RWPE2 (cell line): ENCODE measurements around the gene VIL1.

Experiments used
- ATAC-seq: fragments of 200-7000 bp; cut with Tn5 transposase; 3 replicates; pipeline ENCODE4 v1.9.1; 2021; ENCODE audit warnings: low read depth
- DNase-seq: peaks from one replicate; pipeline ENCODE4 v3.0.0-alpha.2; 2020; ENCODE audit warnings: low spot score
- H3K27ac ChIP-seq: fragments of 450-650 bp; 2 replicates; pipeline ENCODE4 v1.5.1; 2017; ENCODE audit warnings: mild to moderate bottlenecking; ENCODE audit not compliant: poor library complexity, severe bottlenecking
- H3K27me3 ChIP-seq: fragments of 250-450 bp; sonication (Bioruptor Pico); 2 replicates; pipeline ENCODE4 v1.5.1; 2021; ENCODE audit warnings: mild to moderate bottlenecking, moderate library complexity; ENCODE audit not compliant: insufficient read depth, poor library complexity, severe bottlenecking
- H3K36me3 ChIP-seq: fragments of 250-450 bp; sonication (Bioruptor Pico); 2 replicates; pipeline ENCODE4 v1.5.1; 2020; ENCODE audit warnings: low read depth, mild to moderate bottlenecking, moderate library complexity
- H3K4me1 ChIP-seq: fragments of 250-450 bp; sonication (Bioruptor Pico); 2 replicates; pipeline ENCODE4 v1.5.1; 2021; ENCODE audit warnings: mild to moderate bottlenecking, moderate library complexity; ENCODE audit not compliant: insufficient read depth, poor library complexity, severe bottlenecking
- H3K4me3 ChIP-seq: fragments of 250-450 bp; sonication (Bioruptor Pico); 2 replicates; pipeline ENCODE4 v1.5.1; 2021; ENCODE audit warnings: mild to moderate bottlenecking, moderate library complexity; ENCODE audit not compliant: severe bottlenecking
- H3K9me3 ChIP-seq: fragments of 250-450 bp; sonication (Bioruptor Pico); 2 replicates; pipeline ENCODE4 v1.5.1; 2021; ENCODE audit warnings: mild to moderate bottlenecking, moderate library complexity; ENCODE audit not compliant: severe bottlenecking
- TF ChIP-seq, protein P1 (sequence below): fragments of 450-650 bp; IDR thresholded peaks from one replicate; pipeline ENCODE4 v1.5.1; 2017; ENCODE audit warnings: mild to moderate bottlenecking, moderate library complexity; ENCODE audit not compliant: poor library complexity, severe bottlenecking

VIL1 gene

DNA sequence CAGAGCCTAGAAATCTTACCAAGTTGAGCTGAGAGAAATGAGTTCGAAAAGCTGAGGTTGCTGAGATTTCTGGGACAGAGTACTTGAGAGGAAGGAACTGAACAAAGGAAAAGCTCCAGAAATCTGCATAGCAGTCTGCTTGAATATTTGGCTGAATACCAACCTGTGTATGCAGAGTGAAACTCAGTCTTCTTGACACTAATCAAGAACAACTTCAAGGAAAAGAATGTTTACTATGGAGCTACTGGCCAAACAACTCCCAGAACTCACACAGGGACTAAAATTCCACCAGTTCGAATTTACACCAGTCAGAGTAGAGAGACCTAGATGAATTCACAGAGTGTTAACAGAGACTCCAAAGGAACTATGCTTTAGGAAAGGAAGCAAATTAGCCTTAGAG is 82.7 kb downstream of the VIL1 start:
- Histone ChIP-seq H3K4me1 (no peaks in the 10 kb centered on the region), H3K27ac (no peak overlapping the region), H3K4me3 (no peak overlapping the region), H3K9me3 (no peaks in the 10 kb centered on the region), H3K27me3 (no peaks in the 10 kb centered on the region), H3K36me3 (peaks cover 28% of the 10 kb centered on the region)
- DNase-seq (no peak), ATAC-seq (no peak)
- TF ChIP-seq, protein P1, sequence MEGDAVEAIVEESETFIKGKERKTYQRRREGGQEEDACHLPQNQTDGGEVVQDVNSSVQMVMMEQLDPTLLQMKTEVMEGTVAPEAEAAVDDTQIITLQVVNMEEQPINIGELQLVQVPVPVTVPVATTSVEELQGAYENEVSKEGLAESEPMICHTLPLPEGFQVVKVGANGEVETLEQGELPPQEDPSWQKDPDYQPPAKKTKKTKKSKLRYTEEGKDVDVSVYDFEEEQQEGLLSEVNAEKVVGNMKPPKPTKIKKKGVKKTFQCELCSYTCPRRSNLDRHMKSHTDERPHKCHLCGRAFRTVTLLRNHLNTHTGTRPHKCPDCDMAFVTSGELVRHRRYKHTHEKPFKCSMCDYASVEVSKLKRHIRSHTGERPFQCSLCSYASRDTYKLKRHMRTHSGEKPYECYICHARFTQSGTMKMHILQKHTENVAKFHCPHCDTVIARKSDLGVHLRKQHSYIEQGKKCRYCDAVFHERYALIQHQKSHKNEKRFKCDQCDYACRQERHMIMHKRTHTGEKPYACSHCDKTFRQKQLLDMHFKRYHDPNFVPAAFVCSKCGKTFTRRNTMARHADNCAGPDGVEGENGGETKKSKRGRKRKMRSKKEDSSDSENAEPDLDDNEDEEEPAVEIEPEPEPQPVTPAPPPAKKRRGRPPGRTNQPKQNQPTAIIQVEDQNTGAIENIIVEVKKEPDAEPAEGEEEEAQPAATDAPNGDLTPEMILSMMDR, result no peak
